HEK293T (cell line): ENCODE data around the gene ABR.

Source experiments
- CTCF ChIA-PET: fragments of 350-600 bp; formaldehyde crosslinking; extraction: SDS; loops from one replicate; lab custom pipeline; 2021; ENCODE audit warnings: antibody characterized with exemption, inconsistent platforms; lab: Yijun Ruan, JAX
- POLR2A ChIA-PET: fragments of 350-600 bp; formaldehyde crosslinking; extraction: SDS; loops from one replicate; lab custom pipeline; 2020; ENCODE audit warnings: antibody characterized with exemption, inconsistent platforms; lab: Yijun Ruan, JAX
- DNase-seq: peaks from one replicate; pipeline ENCODE4 v3.0.0; 2012; ENCODE audit warnings: mixed read lengths; ENCODE audit errors: extremely low spot score
- ARNT ChIP-seq: fragments of 450-650 bp; IDR thresholded peaks from 2 replicates; pipeline ENCODE4 v1.6.1; 2017; ENCODE audit warnings: mild to moderate bottlenecking
- BHLHE40 ChIP-seq: fragments of 450-650 bp; IDR thresholded peaks from 2 replicates; pipeline ENCODE4 v1.6.1; 2016; ENCODE audit warnings: mild to moderate bottlenecking, moderate library complexity, borderline replicate concordance
- CTBP1 ChIP-seq: fragments of 450-650 bp; IDR thresholded peaks from 2 replicates; pipeline ENCODE4 v1.6.1; 2016; ENCODE audit warnings: borderline replicate concordance
- ELF4 ChIP-seq: fragments of 450-650 bp; IDR thresholded peaks from 2 replicates; pipeline ENCODE4 v1.6.1; 2017; ENCODE audit warnings: antibody characterized with exemption
- FOXA1 ChIP-seq: fragments of 450-650 bp; IDR thresholded peaks from 2 replicates; pipeline ENCODE4 v1.6.1; 2016; ENCODE audit warnings: mild to moderate bottlenecking
- FOXK2 ChIP-seq: fragments of 450-650 bp; IDR thresholded peaks from 2 replicates; pipeline ENCODE4 v1.6.1; 2016; ENCODE audit warnings: mild to moderate bottlenecking
- FOXM1 ChIP-seq: fragments of 450-650 bp; IDR thresholded peaks from 2 replicates; pipeline ENCODE4 v1.6.1; 2017; ENCODE audit warnings: mild to moderate bottlenecking, borderline replicate concordance
- HDGF ChIP-seq: fragments of 450-650 bp; IDR thresholded peaks from 2 replicates; pipeline ENCODE4 v1.6.1; 2017; ENCODE audit warnings: antibody characterized with exemption, borderline replicate concordance
- L3MBTL2 ChIP-seq: fragments of 450-650 bp; conservative IDR thresholded peaks from 2 replicates; pipeline ENCODE4 v1.6.1; 2016; ENCODE audit warnings: mild to moderate bottlenecking
- LEF1 ChIP-seq: fragments of 450-650 bp; IDR thresholded peaks from 2 replicates; pipeline ENCODE4 v1.6.1; 2017; ENCODE audit warnings: mild to moderate bottlenecking, borderline replicate concordance
- NFRKB ChIP-seq: fragments of 450-650 bp; IDR thresholded peaks from 2 replicates; pipeline ENCODE4 v1.6.1; 2016; ENCODE audit warnings: mild to moderate bottlenecking, moderate library complexity
- SP1 ChIP-seq: fragments of 450-650 bp; IDR thresholded peaks from 2 replicates; pipeline ENCODE4 v1.6.1; 2017
- SUZ12 ChIP-seq: fragments of 450-650 bp; IDR thresholded peaks from 2 replicates; pipeline ENCODE4 v1.6.1; 2016; ENCODE audit warnings: mild to moderate bottlenecking
- TARDBP ChIP-seq: fragments of 450-650 bp; IDR thresholded peaks from 2 replicates; pipeline ENCODE4 v1.6.1; 2016
- ZNF384 ChIP-seq: fragments of 450-650 bp; IDR thresholded peaks from 2 replicates; pipeline ENCODE4 v1.6.1; 2016
- TF ChIP-seq, protein P1 (sequence below): fragments of 450-650 bp; IDR thresholded peaks from 2 replicates; pipeline ENCODE4 v1.6.1; 2016

Gene ABR

DNA sequence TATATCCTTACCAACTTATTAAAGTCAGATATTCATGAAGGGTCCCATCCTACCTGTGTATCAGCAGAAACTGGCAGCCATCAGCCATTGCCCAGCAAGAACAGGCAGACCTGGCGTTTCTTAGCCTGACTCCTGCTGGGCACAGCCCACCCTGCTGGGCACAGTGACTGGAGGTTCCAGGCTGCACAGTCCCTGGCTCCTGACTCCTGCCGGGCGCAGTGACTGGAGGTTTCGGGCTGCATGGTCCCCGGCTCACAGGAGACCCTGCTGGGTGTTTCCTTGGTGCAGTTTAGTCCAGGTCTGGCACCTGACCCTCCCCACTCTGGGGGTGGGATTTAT is 176.2 kb downstream of the ABR start:
- DNase-seq: no peak
- ChIA-PET CTCF (no interaction called here), POLR2A (no interaction called here)
- no peak for TF ChIP-seq ELF4
- no peak for TF ChIP-seq SP1

DNA sequence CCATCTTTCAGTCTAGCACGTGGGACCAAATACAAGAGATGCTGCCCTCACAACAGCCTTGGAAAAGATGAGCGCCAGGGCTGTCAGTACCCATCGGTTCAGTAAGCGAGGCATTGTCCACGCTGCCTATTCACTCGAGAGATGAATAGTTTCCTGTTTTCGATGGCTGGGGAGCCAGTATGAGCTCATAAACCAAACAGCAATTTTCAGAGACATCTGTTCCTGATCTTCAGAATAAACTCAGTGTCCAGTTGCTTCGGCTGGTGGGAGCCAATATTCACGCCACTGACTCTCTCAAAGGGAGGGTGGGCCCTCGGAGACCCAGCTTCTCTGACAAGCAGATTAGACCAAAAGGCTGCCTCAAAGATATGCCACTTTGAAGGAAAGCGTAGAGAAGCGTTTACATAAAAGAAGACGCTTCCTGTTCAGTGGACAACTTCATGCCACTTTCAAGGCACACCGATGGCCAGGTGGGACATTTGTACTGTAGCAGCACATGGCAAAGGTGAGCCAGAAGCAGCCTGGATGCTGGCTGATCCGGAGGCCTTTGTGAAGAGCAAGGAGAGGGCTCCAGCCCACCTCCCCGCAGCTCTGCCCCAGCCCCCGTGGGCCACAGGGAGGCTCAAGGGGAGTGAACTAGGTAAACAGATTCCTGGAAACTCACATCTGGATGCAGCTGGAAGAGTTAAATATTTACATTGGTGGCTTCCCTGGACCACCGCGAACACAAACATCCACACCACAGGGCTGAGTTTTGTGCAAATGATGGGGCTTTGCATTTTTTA is 176.8 kb downstream of the ABR start:
- ChIA-PET POLR2A (no interaction called here), CTCF (interaction anchor here (1.1 kb wide), 1 partner anchor 53 kb away, joined by 5 read pairs; no protein-coding TSS in a partner anchor)
- DNase-seq: no peak
- no peak for TF ChIP-seq FOXM1
- no peak for TF ChIP-seq ARNT
- no peak for TF ChIP-seq ELF4
- TF ChIP-seq LEF1: no peak
- TF ChIP-seq, protein P1, sequence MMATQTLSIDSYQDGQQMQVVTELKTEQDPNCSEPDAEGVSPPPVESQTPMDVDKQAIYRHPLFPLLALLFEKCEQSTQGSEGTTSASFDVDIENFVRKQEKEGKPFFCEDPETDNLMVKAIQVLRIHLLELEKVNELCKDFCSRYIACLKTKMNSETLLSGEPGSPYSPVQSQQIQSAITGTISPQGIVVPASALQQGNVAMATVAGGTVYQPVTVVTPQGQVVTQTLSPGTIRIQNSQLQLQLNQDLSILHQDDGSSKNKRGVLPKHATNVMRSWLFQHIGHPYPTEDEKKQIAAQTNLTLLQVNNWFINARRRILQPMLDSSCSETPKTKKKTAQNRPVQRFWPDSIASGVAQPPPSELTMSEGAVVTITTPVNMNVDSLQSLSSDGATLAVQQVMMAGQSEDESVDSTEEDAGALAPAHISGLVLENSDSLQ: no peak
- no peak for TF ChIP-seq FOXA1
- no peak for TF ChIP-seq TARDBP
- TF ChIP-seq NFRKB: no peak
- TF ChIP-seq CTBP1: no peak
- TF ChIP-seq FOXK2: no peak
- TF ChIP-seq L3MBTL2: no peak
- TF ChIP-seq SUZ12: no peak
- TF ChIP-seq ZNF384: no peak
- TF ChIP-seq SP1: no peak
- no peak for TF ChIP-seq HDGF
- no peak for TF ChIP-seq BHLHE40

- DNase-seq: no peak
- POLR2A ChIA-PET: no interaction called here
- CTCF ChIA-PET: interaction anchor here (1.1 kb wide), 1 partner anchor 54 kb away, joined by 5 read pairs; no protein-coding TSS in a partner anchor
- TF ChIP-seq SP1 (no peak), ARNT (no peak), SUZ12 (no peak), ELF4 (no peak), HDGF (no peak), FOXK2 (no peak), TARDBP (no peak), NFRKB (no peak), BHLHE40 (no peak), FOXA1 (no peak), CTBP1 (no peak), LEF1 (no peak), ZNF384 (no peak), FOXM1 (no peak), L3MBTL2 (no peak)
- TF ChIP-seq, protein P1: no peak
Observed at GRCh38 chr17:1002412-1002753, 177.4 kb downstream of the ABR start.

GRCh38 chr17:1001640-1002411 is 178.0 kb downstream of the ABR start:
- no peak for DNase-seq
- ChIA-PET POLR2A (no interaction called here), CTCF (interaction anchor here (0.6 to 1.1 kb wide), 2 partner anchors 55 to 252 kb away, joined by 5 to 10 read pairs; no protein-coding TSS in a partner anchor)
- TF ChIP-seq L3MBTL2 (no peak), FOXK2 (no peak), LEF1 (no peak), SUZ12 (no peak), HDGF (no peak), FOXM1 (no peak), NFRKB (no peak), CTBP1 (no peak), ZNF384 (no peak), SP1 (no peak), BHLHE40 (no peak), TARDBP (no peak)

DNA sequence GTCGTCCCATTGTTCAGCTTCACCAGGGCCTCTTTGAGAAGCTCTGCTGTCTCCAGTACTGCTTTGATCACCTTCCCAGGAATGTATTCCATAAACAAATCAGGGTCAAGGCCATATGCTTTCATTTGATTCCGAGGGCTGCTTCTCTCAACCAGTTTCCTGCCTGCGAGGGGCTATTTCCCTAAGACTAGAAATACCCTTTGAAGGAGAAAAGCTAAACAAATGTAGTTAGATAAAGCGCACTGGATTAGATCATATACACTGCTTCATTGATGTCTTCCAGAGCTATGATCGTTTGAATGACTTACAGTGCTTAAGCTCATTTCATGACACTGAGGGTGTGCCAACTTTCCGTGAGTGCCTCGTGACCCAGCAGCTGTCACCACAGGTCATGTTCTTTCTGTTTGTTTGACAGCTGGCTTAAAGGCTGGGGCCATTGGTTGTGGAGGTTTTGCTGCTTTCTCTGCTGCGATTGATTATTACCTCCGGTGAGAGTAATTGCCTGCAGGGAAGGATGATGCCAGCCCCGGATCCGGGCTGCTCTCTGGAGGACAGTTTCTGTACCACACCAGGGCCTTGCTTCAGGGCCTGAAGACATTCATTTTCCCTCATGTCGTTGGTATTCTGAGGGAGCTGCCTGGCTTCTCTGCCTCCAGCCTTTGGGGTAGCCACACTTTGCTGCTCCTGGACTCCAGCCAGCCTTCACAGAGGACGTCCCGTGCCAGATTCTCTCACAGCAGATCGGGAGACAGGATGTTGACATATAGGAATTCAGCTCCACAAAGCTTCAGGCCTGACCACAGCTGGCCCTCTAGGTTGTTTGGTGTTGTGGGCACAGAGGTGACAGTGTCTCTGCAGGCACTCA is 179.0 kb downstream of the ABR start:
- ChIA-PET POLR2A (no interaction called here), CTCF (interaction anchor here (0.8 kb wide), 1 partner anchor 56 kb away, joined by 4 read pairs; no protein-coding TSS in a partner anchor)
- TF ChIP-seq LEF1 (no peak), BHLHE40 (no peak), SUZ12 (no peak), SP1 (no peak), CTBP1 (no peak), L3MBTL2 (no peak)
- DNase-seq: no peak

- no peak for DNase-seq
- ChIA-PET CTCF (interaction anchor here (1.3 kb wide), 1 partner anchor 58 kb away, joined by 5 read pairs; no protein-coding TSS in a partner anchor), POLR2A (interaction anchor here (1.7 kb wide), 1 partner anchor 216 kb away, joined by 5 read pairs; the partner anchor contains the start of genes GLOD4 and MRM3)
- TF ChIP-seq ZNF384: no peak
- TF ChIP-seq, protein P1: no peak
- TF ChIP-seq HDGF: no peak
- no peak for TF ChIP-seq TARDBP
- TF ChIP-seq BHLHE40: no peak
- no peak for TF ChIP-seq ELF4
- no peak for TF ChIP-seq FOXA1
- no peak for TF ChIP-seq SP1
- TF ChIP-seq FOXM1: no peak
- TF ChIP-seq LEF1: no peak
- TF ChIP-seq L3MBTL2: no peak
- no peak for TF ChIP-seq FOXK2
Observed at GRCh38 chr17:998111-998510, 181.7 kb downstream of the ABR start.
